ENCODE data around the gene DNM2. TPM values are rescaled to one million over a fixed set of nuclear protein-coding genes. Genes with fewer than 3 reads are reported as not detected.

The DNM2 gene
- total and polyA plus RNA-seq, 9 of the 15 experiments (the other 6 are each of a cell fraction or from before 2014, with no cell fraction given), result 2.2 to 161 (median 72.6) TPM

DNA sequence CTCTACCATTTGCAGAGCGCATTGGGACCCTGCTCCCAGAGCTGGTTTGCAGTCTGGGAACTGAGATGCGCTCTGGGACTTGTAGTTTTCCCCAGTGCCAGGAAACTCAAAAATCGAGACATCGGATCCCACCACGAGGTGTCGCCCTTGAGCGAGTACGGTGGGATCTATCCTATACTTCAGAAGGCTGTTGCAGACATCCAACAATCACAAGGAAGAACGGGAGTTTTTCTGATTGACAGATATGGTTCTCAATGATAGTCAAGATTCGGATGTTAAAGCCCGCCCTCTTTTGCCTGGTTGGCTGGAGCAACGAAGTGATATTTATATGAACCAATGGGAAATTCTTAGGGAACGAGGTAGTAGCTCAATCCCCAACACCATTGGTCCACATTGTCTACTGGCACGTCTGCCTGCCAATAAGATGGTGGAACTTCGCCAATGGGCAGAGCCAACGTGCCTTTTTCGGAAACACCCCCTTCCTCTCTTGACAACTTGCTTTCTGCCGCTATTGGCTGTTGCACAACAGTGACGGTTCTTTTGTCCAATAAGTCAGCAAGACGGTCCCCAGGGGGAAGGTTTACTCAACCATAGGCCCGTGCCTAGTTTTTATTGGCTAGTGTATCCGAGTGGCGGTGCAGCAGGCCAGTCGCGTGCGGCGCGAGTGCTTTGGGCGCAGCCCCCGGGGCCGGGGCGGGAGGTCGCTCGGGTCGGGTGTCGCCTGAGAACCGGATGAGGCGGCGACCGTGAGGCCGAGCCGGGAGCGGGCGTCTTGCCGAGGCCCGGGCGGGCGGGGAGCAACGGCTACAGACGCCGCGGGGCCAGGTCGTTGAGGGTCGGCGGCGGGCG lies at the start of gene DNM2 (continued):
- TF ChIP-seq, protein P1, sequence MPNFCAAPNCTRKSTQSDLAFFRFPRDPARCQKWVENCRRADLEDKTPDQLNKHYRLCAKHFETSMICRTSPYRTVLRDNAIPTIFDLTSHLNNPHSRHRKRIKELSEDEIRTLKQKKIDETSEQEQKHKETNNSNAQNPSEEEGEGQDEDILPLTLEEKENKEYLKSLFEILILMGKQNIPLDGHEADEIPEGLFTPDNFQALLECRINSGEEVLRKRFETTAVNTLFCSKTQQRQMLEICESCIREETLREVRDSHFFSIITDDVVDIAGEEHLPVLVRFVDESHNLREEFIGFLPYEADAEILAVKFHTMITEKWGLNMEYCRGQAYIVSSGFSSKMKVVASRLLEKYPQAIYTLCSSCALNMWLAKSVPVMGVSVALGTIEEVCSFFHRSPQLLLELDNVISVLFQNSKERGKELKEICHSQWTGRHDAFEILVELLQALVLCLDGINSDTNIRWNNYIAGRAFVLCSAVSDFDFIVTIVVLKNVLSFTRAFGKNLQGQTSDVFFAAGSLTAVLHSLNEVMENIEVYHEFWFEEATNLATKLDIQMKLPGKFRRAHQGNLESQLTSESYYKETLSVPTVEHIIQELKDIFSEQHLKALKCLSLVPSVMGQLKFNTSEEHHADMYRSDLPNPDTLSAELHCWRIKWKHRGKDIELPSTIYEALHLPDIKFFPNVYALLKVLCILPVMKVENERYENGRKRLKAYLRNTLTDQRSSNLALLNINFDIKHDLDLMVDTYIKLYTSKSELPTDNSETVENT (CRISPR knock-in tag; IDR thresholded peaks at IDR 0.05), result peak; percentile 84
- TF ChIP-seq ZNF584 (CRISPR knock-in tag; IDR thresholded peaks at IDR 0.05; ENCODE audit: low read depth) (no peak), MYC (IDR thresholded peaks at IDR 0.05; ENCODE audit: low read depth, low read length) (peak; percentile 13; the same call in 1 of the 2 replicates), MYC (CRISPR knock-in tag; IDR thresholded peaks at IDR 0.05; ENCODE audit: borderline replicate concordance, low read depth) (no peak), MEIS2 (IDR thresholded peaks at IDR 0.05; ENCODE audit: partially characterized antibody) (peak; percentile 84), SMAD4 (CRISPR knock-in tag; conservative IDR thresholded peaks at IDR 0.05) (no peak; the same call in 1 of the 2 replicates), SIN3B (IDR thresholded peaks at IDR 0.05; ENCODE audit: low read depth) (no peak), LEF1 (IDR thresholded peaks at IDR 0.05) (peak; percentile 88), RBM34 (IDR thresholded peaks at IDR 0.05; ENCODE audit: borderline replicate concordance, insufficient read depth, low read length) (no peak), TBP (optimal IDR thresholded peaks at IDR 0.05; ENCODE audit: low read depth, low read length) (peak; percentile 70), DDX20 (tag; IDR thresholded peaks at IDR 0.05; ENCODE audit: low read depth) (no peak), RBFOX2 (IDR thresholded peaks at IDR 0.05; ENCODE audit: low read depth, low read length) (peak; percentile 94), FOSL1 (tag; conservative IDR thresholded peaks at IDR 0.05) (peak; percentile 46; the same call in 1 of the 2 replicates), TCF7L2 (IDR thresholded peaks at IDR 0.05; ENCODE audit: low read depth, low read length) (peak; percentile 65; the same call in 1 of the 2 replicates), ZBTB7A (IDR thresholded peaks at IDR 0.05; ENCODE audit: borderline replicate concordance, control insufficient read depth, low read depth, low read length) (peak; percentile 75; the same call in 1 of the 2 replicates), MTA3 (IDR thresholded peaks at IDR 0.05; ENCODE audit: borderline replicate concordance) (peak; percentile 96; the same call in 1 of the 2 replicates), SIN3A (IDR thresholded peaks at IDR 0.05; ENCODE audit: borderline replicate concordance in 2 of 2, control insufficient read depth in 1 of 2, low read depth in 2 of 2, low read length in 2 of 2) (peak; percentile 27 to 56; a peak in 1 of 4 replicates), HCFC1 (IDR thresholded peaks at IDR 0.05; ENCODE audit: low read depth, low read length) (peak; percentile 94), NFYB (IDR thresholded peaks at IDR 0.05; ENCODE audit: extremely low read depth, insufficient read length) (peak; percentile 100)
- TF ChIP-seq, protein P2, sequence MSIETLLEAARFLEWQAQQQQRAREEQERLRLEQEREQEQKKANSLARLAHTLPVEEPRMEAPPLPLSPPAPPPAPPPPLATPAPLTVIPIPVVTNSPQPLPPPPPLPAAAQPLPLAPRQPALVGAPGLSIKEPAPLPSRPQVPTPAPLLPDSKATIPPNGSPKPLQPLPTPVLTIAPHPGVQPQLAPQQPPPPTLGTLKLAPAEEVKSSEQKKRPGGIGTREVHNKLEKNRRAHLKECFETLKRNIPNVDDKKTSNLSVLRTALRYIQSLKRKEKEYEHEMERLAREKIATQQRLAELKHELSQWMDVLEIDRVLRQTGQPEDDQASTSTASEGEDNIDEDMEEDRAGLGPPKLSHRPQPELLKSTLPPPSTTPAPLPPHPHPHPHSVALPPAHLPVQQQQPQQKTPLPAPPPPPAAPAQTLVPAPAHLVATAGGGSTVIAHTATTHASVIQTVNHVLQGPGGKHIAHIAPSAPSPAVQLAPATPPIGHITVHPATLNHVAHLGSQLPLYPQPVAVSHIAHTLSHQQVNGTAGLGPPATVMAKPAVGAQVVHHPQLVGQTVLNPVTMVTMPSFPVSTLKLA (conservative IDR thresholded peaks at IDR 0.05), result peak; percentile 91 to 93
- TF ChIP-seq, protein P3, sequence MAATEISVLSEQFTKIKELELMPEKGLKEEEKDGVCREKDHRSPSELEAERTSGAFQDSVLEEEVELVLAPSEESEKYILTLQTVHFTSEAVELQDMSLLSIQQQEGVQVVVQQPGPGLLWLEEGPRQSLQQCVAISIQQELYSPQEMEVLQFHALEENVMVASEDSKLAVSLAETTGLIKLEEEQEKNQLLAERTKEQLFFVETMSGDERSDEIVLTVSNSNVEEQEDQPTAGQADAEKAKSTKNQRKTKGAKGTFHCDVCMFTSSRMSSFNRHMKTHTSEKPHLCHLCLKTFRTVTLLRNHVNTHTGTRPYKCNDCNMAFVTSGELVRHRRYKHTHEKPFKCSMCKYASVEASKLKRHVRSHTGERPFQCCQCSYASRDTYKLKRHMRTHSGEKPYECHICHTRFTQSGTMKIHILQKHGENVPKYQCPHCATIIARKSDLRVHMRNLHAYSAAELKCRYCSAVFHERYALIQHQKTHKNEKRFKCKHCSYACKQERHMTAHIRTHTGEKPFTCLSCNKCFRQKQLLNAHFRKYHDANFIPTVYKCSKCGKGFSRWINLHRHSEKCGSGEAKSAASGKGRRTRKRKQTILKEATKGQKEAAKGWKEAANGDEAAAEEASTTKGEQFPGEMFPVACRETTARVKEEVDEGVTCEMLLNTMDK (IDR thresholded peaks at IDR 0.05; ENCODE audit: borderline replicate concordance, insufficient read depth, low read depth, low read length, poor library complexity, severe bottlenecking), result peak; percentile 8
